Smooth muscle cell of the pulmonary artery (primary cell): ENCODE results near the gene ACADL. TPM values are rescaled to one million over a fixed set of nuclear protein-coding genes. Genes with fewer than 3 reads are reported as not detected.

Source experiments
- total RNA-seq: library from RNA; depleted of rRNA; stranded (reverse); fragments of >200 nt; gene quantifications from 2 replicates; pipeline ENCODE4 v1.2.3, GENCODE V29; 2014

The ACADL gene
- total RNA-seq, result 0.33 and 1.7 TPM in 2 replicates

GRCh38 chr2:210224941-210225672, at the start of gene ACADL:
TSS of gene ACADL (minus strand) at chr2:210225447. CDS start at chr2:210225263, 184 bp downstream.

GRCh38 chr2:210171309-210172218, 53.7 kb downstream of the ACADL start, which contains the start of gene KANSL1L:
TSS of gene KANSL1L (minus strand) at chr2:210171409. CDS start at chr2:210154582, 16,827 bp downstream.

Other genes starting within 250 kb of the ACADL start
- 88.4 and 110 TPM in 2 replicates for gene RPE, start 222.8 kb downstream of the ACADL start, total RNA-seq
- gene KANSL1L, start 54.0 kb downstream of the ACADL start, total RNA-seq, result 20.2 and 20.5 TPM in 2 replicates
- not detected in 2 replicates for gene MYL1, start 89.7 kb upstream of the ACADL start, total RNA-seq